ENCODE results near the gene JUN.
A peak's percentile ranks its signal among the peaks of the same experiment; 100 is the strongest.
"Not testable (repeated sequence)": the region's sequence is repeated elsewhere in the genome, so short reads cannot be mapped to it uniquely, and the experiment has no call there.

JUN gene

DNA sequence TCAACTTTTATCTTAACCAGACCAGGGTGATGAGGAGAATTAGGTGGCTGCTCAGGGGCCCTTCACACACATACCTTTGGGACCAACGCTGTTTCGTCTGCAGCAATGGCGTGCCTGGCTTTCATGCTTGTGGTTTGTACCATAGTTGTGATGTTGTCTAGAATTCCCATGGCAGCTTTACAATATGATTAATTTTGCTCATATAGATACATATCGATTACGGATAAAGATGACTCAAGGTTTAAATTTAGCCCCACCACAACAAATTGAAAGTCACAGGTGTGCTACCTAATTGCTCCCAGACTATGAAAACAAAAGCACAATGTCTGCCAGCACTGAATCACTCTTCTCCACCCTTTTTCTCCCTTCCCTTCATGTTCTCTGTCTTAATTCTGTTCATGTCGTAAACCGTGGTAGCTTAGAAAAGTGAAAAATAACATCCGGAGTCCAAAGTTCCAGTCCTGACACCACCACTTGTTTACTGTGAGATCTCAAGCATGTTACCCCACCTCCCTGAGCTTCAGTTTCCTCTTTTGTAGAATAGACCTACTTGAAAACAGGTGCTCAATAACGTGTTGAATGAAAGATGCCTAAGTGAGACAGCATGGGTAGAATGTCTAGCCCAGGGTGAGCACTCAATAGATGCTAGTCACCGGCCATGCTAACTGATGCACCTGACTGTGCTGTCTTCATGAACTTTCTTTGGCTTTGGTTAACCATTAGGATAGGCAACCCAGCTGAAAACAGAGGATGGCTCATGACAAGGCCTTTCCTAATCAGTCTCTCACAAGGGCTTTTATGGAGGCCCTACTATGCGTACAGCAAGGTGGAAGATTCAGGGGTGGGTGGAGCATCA, 22.1 kb upstream of the JUN start:
- no peak for DNase-seq

DNA sequence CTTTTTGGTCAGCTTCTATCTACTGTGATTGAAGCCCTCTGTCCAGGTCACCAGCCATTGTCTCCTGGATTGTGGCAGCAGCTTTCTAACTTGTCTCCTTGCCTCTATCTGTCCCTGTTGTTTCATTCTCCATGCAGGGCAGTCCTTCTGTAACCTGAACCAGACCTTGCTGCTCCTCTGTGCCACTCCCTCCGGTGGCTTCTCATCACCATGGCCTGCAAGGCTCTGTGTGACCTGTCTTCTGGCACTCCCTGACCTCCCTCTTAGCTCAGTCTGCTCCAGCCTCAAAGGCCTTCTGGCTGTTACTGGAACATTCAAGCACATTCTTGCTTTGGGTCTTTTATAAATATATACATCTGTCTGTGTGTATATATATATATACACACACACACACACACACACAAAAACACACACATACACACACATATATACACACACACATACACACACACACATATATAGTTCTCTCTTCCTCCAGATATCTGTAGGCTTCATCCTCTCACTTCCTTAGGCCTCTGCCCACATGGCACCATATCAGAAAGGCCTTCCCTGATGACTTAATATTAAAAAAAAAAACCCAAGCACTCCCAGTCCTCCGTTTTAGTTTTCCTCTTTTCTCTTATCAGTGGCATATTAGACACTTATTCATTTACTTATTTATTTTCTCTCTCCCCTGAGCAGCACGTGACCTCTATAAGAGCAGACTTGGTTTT, 21.2 kb upstream of the JUN start:
- no peak for DNase-seq

DNA sequence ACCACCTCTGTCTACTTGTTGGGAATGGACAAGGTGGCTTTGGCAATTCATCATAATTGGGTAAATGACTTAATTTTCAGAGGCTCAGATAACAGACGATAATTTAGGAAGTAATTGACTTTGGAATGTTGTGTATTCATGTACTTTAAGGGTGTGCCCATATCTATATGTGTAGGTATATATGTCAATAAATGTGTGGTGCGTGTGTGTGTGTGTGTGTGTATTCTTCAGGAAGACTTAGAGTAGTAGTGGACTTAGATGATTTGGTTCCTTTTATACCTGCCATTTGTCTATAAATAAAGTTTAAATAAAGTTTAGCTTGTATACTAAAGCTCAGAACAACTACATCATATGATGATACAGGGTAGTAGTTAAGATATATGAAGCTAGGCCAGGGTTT, 20.0 kb upstream of the JUN start:
- DNase-seq = peak; percentile 21

DNA sequence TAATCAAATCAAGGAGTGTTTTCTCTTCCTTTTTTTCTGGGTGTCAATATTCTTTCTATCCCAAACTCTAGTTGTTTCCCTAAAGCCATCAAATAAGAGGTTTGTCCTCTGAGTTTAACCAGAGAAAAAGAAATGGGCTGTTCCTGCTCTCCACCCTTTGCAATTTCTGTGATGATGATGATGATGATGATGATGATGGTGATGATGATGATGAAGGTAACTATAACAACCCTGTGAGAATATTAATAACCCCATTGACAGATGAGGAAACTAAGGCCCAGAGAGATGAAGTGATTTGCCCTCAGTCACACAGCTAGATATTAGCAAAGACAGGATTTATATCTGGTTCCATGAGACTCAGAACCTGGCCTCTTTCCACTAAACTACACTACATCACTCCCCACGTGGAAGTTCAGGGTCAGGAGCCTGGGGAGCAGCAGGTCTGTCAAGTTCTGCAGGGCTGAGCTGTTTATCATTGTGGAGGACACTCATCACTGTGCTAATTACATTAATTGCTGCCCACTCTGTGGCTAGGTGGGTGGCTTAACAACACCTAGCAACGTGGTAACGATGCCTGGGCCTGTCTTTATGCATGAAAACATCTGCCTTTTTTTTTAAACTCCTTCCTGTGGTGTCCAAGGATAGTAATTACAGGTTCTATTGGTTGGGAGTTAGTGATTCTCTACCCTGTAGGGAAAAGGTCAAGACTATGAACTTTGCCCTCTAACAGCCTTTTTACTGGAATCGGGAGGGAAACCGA, 19.0 kb upstream of the JUN start:
- DNase-seq = peak; percentile 93

DNA sequence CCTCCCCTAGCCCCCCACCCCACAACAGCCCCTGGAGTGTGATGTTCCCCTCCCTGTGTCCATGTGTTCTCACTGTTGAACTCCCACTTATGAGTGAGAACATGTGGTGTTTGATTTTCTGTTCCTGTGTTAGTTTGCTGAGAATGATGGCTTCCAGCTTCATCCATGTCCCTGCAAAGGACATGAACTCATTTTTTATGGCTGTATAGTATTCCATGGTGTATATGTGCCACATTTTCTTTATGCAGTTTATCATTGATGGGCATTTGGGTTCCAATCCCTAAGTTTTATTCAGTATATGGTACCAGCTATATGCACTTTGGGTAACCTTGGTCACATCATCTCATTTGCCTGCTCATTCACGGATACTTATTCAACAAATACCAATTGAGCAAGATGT, 17.4 kb upstream of the JUN start:
- DNase-seq = not testable (repeated sequence)

DNA sequence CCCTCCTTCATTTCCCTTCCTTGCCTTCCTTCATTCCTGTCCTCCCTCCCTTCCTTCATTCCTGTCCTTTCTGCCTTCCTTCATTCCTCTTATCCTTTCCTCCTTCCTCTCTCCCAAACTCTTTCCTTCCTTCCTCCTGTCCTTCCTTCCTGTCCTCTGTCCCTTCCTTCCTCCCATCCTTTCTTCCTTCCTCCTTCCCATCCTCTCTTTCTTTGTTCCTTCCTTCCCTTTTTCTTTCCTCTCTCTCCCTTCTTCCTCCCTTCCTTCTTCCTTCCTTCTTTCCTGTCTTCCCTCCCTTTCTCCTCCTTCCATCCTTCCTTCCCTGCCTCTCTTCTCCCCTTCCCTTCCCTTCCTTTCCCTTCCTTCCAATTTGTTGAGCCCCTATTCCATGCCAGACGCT, 15.8 kb upstream of the JUN start:
- no peak for DNase-seq

DNA sequence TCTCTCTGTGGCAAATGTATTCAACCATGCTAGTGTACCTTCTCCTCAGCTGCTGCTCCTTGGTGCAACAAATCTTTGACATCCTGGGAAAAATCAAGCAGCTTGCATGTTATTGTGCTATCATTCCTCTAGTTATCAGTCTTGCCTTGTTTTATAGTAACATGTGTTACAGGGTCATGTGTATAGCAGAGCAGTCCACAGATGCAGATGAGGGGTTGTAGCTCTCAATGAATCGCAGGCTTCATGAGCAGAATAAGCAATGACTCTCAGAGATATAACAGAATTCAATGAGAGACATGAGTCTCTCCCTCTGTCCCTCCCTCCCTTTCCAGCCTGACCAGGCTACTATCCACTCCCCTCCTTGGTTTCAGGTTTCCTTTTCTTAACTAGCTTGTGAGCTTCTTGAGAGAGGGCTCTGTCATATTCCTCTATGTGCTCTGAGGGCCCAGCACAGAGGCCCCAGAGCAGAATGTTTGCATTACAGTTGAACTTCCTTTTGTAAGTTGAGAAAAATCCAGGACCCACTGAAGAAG, 15.1 kb upstream of the JUN start:
- DNase-seq = no peak

DNA sequence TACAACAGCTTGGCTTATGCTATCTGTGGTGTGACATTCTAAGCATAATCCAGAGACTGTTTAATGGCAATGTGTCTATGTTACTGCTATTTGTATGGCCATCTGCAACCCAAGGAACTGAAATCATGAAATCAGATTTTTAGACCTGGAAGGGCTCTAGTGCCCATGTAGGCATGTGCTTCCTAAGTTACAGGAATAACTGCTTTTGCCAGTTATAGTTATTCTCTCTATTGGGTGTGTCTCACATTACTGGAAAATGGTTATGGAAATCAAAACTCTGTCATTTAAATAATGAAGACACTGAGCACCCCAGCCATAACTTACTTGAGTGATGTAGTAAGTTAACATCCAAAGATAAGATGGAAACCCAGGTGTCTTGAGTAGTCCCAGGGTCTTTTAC, 12.6 kb upstream of the JUN start:
- DNase-seq = no peak

DNA sequence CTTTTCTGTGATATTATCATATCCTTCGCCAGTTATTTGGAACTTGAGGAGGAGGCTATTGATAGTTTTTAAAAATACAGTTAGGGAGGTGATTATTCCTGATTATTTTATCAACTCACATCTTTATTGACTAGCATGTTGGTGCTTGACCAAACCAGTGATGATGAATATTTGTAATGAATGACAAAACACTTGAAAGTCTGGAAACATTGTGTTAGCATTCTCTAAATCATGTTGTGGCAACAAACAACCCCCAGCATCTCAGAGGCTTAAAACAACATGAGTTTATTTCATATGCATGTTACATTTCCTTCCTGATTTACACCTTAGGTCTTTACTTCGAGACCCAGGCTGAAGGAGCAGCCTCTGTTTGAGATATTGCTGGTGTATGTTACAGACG, 10.7 kb upstream of the JUN start:
- DNase-seq = no peak

DNA sequence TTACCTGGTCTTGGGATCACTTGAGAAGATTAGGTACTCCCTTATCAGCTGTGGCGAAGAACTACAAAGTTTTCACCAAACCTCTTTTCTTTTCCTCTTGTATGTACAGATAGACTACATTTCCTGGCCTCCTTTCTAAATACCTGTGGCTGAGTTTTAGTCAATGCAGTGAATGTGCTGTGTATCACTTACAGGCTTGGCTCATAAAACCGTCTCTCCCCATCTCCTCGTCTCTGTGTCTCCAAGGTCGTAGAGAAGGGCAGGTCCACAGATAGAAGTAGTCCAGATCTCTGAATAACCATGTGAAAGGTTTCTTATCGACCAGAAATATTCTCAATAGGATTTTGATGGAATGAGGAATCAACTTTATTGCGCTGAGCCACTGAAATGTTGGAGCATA, 9.0 kb upstream of the JUN start:
- DNase-seq = no peak

DNA sequence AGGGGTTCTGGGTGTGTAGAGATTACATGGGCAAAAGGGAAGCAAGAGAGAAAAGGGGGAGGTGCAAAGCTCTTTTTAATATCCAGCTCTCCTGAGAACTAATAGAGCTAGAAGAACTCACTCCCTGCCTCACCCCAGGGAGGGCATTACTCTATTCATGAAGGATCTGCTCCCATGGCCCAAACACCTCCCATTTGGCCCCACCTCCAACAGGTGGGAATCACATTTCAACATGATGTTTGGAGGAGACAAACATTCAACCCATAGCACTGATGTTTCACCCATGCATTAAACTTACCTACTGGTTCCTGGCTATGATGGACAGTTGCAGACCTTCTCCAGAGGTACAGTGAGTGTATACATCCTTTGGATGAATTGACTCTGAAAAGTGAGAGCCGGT, 7.3 kb upstream of the JUN start:
- DNase-seq = no peak

DNA sequence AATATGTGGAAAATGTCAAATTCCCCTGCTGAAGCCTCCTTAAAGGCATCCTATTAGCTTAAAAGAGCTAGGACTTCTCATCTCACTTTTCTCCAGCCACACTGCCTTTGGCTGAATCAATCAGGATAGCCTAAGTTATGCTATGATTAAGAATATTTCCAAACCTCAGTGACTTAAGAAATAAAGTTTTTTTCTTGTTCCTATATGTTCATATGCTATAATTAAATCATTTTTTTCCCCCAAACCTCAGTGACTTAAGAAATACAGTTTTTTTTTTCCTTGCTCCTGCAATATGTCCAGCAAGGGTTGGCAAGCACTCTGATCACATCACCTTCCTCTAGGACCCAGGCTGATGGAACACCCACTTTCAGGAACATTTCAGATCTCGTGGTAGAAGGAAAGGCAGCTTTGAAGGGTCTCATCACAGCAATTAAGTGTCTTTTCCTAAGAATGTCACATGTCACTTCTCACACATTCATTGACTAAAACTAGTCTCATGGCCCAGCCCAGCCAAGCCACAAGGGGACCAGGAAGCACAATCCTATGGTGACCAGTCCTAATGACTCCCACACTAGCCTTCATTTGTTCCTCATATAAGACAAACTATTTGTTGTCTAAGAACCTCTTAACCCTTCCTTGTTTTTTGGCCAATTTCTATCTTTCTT, 6.3 kb upstream of the JUN start:
- no peak for DNase-seq

DNA sequence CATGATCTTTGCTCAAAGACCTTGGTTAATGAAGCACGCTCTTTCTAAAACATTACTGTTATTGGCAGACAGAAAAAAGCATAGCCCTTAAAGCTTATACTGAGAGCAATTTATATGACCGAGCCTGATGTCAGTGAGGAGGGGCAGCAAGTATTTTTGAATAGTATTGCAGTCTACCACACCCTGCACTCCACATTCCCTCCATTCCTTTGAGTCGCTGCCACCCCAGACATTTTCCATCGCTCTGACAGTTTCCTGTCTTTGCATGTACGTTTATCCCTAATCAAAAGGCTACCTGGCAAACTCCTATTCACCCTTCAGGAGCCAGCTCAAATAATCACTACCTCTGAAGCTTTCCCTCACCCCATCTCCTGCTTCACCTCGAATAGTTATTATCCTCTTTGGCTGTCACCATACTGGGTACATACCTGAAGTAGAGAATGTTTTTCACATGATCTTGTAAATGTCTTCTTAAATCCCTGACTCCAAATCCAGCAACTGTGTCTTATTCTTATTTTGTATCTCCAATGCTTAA, 5.5 kb upstream of the JUN start:
- no peak for DNase-seq

DNA sequence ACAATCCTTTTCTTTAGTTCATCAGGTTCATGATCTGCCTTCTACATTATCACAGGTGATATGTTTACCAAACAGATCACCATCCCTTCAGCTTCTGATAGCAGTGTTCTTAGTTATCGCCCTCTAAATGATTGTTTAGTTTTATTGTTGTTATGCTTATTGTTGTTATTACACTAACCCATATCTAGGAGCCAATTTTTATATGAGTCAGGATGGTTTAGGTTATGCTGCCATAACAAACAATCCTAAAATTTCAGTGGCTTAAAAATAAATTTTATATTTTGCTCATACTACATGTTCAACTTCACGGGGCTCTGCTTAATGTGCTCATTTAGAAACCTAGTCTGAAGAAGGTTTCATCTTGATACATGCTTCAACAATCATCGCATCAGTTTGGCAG, 4.4 kb upstream of the JUN start:
- no peak for DNase-seq

DNA sequence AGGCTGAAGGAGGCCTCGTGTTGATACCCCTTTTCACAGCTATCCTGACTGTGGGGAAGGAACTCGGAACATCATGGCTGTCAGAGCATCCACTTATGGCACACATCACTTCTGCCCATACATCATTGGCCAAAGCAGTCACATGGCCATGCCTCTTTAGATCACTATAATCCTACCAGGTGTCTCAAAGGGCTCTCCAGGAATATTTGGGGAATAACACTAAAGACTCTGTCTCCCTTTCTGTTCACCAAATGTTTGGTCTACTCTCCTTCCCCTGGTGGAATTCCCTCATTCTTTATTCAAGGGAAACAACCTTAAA, 3.0 kb upstream of the JUN start:
- no peak for DNase-seq

DNA sequence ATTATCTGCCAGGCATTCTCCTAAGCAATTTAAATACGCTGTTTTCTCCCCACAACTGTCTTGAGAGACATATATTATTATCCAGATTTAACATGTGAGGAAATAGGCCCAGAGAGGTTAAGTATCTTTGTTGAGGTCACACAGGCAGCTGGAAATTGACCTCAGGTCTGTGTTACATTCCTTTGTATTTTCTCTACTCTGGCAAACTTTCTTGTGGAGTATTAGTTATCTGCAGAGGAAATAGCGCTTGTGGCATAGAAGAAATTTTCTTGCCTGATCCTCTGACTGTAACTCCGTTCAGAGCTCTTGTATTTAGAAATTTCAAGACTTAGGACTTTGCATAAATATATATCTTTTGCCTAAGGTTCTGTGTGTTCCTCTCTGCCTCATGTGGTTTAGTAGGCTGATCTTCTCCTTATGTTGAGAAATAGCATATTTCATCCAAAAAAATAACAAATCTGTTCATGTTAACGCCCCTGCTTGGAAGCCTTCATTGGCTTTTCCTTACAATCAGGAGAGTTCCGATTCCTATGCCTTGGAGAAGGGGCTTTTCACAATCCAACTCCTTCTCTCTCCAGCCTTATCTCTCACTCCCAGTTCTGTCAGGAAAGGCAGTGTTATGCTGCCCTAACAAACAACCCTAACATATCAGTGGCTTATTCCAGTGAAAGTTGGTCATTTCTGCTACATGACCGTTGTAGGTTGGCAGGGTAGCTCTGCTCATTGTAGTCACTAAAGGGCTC, 2.5 kb upstream of the JUN start:
- DNase-seq = no peak

DNA sequence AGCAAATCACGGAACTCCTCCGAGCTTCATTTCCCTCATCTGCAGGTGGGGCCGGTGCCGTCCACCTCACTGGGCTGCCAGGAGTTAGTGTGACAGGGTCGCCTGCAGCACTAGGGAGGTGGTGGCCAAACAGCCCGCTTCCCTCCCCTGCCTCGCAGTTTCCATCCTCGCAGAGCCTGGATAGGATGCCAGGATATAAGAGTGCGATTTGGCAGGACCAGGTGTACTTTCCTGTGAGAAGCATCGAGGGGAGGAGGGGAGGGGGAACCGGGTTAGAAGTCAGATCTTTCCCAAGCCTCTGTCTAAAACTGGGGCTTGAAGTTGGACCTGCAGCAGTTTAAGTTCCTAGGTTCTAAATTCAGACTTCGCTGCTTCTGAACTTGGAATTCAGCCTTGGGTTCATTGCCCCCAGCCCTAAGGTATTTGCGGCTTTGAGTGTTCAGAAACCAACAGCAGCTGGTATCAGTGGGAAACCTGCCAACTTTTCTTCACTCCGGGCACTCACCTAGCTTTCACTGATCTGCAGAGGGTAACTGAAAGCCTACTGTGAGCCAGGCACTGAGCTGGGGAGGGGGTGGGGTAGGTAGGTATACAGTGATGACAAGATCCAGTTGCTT, 1.7 kb upstream of the JUN start:
- peak; percentile 64 for DNase-seq

DNA sequence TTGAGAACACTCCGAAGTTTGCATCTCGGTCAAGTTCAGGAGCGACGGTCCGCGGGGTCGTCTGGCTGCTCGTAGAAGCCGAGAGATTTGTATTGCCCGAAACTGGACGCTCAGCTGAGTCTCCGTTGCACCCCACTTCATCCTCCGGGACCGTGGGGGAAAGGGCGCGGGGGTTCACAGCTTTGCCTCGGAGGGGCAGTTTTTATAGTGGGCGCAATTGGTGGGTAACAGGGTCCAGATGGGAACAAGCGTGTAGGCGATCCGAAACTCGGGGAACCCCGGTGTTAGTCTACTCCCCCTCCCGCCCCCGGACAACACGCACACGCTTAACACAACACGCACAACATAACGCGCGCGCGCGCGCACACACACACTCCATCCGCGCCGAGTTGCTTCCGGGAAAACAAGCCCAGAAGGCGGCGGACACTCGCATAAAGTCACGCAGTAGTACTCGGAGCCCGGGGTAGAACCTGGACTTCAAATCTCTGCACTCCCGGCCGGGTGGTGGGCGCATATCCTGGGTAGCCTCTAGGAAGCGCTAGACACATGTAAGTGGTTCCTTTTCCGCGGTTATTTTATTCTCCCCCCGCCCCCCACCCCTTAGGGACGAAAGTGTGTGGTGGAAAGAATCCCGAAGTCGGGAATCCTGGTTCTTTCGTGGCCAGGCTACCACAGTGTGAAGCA, 1.1 kb upstream of the JUN start:
- peak; percentile 67 for DNase-seq

DNA sequence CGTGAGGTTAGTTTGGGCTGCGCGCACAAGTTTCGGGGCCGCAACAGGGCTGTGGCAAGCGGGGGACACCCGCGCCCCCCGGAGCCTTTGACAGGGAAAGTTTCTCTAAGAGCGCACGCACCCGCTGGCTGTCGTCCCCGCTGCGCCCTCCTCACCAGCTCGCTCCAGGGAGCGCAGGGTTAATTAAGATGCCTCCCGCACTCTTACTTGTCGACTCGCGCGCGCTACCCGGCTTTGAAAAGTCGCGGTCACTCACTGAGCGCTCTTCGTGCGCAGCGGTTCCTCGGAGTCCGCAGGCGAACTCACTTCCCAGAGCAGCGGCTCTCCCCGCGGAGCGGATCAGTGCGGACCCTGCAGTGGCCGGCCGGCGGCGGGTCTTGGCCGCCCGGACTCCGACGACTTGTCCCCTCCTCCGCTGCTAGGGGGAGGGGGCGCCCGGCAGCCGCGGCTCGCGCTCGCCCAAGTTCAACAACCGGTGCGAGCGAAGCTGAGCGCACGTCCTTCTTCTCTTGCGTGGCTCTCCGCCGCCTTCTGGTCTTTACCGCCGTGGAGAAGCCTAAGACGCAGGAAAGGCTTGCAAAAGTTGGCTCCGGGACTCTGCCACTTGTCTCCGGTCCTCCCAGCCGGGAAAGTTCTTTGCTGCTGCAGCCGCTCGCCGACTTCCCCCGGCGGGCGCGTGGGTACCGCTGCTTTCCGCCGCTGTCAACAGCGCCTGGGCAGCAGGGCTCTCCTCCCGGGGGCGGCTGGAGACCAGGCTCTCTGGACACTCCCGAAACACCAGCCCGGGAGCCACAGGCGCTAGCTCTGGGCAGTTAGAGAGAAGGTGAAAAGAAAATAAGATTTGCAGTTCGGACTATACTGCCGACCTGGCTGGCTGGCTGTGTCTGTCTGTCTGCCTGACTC, 506 bp downstream of the JUN start:
- peak; percentile 60 for DNase-seq
